CD4-positive, alpha-beta T cell treated with Interleukin-10 for 1 hour (primary cell): ENCODE measurements around the gene PAK4.
"Not testable (repeated sequence)": the region's sequence is repeated elsewhere in the genome, so short reads cannot be mapped to it uniquely, and the experiment has no call there.

Experiments used
- DNase-seq: peaks from one replicate; pipeline ENCODE4 v3.0.0-alpha.2; 2020

Gene PAK4

DNA sequence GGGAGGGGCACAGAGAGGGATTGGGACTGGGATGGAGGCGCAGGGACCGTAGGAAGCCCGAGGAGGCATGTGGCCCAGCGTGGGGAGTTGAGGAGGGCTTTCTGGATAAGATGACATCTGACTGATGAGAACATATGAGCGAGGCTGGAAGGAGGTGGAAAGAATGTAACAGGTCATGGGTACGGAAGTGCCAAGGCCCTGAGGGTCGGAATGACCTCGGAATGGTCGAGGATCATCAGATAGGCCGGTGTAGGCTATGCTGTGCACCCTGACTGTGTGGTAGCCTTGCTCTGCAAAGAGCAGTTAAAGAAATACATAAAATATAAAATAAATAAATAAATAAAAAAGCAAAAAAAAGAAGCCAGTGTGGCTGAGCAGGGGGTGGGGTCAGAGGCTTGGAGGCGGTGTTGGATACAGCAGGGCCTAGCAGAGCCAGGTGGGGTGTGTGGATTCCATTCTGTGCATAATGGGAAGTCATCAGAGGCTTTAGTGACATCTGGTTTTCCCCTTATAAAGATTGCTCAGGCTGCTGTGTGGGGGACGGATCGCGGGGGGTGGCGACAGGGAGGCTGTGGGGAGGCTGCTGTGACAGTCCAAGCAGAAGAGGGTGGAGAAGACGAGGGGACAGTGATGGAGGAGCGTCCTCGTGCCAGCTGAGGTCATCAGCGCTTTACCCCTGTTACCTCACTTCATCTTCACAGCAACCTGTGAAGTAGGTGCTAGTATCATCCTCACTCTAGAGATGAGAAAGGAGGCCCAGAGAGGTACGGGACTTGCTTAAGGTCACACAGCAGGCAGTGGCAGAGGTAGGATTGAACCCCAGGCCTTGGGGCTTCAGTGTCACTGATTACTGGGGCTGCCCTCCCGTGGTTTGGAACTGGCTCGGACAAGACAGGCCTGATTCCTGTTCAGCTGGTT is 5.0 kb downstream of the PAK4 start:
- DNase-seq: no peak

DNA sequence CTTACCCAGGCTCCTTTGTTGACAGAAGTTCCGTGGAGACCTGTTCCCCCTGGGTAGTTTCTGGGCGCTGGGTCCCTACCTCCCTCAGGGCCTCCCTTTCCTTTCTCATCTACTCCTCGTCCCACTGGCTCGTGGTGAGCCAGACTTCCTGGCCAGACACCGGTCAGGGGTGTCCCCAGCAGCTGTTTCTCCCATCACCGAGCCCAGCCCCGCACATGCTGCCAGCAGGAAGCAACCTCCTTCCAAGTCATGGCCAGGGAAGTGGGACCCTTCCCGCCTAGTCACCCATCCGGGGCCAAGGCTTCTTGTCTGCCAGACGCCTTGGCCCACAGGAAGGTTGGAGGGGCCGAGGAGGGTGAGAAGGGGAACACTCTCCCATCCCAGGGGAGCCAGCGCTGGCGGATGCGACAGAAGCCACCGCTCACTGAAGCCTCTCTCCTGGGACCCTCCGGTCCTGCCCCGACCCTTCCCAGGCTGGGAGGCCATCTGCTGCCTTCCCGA is 5.7 kb downstream of the PAK4 start:
- no peak for DNase-seq

DNA sequence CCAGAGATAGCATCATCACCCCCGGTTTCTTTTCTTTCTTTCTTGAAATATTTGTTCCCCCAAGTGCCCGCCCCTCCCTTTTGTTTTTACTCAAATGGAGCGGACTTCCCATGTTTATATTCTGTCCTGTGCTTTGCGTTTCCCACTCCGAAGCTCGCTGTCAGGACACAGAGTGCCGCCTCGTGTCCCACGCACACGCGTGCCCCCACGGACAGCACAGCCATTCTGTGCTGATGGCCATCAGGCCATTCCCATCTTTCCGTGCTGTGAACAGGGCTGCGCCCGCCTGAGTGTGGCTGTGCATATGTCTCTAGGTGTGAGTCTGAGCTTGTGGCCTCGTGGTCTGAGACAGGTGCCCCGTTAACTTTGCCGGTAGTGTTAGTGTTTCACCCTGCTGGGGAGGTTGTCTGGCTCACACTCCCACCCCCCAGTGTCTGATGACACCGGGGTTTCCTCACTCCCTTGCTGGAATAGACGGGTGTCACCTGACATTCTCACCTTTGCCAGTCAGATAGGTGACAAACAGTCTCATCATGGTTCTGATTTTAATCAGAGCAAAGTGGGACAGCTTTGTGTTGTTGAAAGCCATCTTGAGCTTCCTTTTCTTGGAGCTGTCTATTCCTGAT is 6.9 kb downstream of the PAK4 start:
- DNase-seq: no peak

DNA sequence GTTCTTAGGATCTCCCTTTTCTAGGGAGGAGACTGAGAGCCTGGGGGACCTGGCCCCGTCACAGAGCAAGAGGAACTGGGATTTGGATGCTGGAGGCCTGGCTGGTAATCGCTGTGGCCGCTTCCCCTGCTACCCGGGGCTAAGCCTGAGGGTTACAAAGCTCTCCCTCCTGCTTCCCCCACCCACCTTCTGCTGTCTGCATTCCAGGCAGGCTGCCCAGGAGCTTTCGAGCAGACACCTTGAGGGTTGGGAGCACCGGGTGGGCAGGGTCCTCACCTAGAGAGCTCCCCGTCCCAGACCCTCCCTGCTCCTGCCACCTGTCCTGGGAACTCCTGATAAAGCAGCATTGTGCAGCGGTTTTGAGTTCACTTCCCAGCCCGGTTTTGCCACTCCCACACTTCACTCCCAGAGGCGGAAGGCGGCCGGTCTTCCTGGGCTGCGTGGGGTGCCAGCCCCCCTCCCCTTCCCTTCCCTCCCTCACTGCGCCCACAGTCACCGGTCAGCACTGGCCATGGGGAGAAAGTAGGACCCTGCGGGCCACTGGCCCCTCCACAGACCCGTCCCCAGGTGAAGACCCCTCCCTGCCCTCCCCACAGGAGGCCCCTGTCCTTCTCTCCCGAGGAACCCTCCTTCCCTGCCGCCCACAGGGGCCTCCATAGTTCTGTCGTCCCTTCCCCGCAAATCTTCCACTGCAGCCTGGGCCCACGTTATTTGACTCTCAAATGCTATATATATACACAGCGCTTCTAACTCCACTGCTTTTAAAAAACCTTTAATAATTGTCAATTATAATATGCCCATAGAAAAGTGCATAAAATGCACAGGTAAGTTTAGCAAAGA is 8.1 kb downstream of the PAK4 start:
- no peak for DNase-seq

DNA sequence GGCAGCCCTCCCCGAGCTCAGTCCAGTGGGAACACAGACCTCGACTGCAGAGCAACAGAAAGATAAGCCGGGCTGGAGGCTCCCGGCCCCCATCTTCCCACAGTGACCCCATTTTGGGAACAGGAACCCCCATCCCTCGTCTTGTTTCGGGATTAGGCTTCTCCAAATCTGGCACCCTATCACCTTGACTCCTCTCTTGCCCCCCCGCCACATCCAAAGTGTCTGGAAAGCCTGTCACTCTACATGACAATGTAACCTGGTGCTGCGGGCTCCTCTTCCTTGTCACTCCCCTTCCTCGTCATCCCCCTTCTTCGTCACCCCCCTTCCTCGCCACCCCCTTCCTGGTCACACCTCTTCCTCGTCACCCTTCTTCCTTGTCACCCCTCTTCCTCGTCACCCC is 10.1 kb downstream of the PAK4 start:
- no peak for DNase-seq

DNA sequence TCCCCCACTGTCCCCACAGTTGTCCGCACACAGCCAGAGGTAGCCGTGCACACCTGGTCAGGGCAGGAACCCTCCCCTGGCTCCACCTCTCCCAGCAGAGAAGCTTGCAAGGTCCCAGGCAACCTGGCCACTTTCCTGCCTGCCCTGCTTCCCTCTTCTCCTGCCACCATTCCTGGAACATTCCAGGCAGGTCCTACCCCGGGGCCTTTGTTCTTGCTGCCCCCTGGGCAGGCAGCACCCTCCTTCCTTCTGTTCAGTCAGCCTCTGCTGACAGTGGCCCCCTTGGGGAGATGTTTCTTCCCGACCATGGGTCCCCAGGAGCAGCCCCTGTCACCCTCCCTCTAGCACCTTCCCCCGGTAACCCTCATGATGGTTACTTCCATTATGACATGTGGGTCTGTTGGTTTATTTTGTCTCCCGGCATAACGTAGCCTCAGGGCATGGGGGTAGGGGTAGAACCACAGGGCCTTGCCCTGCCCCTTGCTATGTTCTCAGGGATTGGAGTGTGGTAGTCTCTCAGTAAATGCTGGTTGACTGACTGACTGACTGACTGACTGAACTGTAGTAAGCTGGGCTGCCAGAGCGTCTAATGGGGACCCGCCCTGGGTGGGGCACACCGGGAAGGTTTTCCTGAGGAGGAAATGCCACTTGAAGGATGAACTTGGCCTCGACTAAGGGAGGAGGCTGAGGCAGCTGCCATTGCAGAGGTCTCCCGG is 10.8 kb downstream of the PAK4 start:
- no peak for DNase-seq

DNA sequence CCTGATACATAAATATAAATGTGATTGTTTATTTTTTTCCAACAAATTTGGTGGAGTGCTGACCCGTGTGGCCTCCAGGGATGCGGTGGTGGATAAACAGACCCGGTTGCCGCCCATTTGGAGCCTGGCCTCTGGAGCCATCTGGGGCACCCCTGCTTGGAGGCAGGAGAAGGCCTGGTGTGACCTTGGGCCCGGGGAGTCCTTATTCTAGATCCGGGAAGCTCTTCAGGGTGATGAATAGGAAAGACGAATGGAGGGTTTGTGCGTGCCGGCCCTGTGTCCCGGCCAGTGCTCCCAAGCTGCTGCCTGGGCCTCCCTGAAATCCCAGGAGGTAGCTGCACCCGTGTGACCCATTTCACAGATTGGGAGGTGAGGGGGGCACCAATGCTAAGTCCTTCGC is 11.5 kb downstream of the PAK4 start:
- no peak for DNase-seq

DNA sequence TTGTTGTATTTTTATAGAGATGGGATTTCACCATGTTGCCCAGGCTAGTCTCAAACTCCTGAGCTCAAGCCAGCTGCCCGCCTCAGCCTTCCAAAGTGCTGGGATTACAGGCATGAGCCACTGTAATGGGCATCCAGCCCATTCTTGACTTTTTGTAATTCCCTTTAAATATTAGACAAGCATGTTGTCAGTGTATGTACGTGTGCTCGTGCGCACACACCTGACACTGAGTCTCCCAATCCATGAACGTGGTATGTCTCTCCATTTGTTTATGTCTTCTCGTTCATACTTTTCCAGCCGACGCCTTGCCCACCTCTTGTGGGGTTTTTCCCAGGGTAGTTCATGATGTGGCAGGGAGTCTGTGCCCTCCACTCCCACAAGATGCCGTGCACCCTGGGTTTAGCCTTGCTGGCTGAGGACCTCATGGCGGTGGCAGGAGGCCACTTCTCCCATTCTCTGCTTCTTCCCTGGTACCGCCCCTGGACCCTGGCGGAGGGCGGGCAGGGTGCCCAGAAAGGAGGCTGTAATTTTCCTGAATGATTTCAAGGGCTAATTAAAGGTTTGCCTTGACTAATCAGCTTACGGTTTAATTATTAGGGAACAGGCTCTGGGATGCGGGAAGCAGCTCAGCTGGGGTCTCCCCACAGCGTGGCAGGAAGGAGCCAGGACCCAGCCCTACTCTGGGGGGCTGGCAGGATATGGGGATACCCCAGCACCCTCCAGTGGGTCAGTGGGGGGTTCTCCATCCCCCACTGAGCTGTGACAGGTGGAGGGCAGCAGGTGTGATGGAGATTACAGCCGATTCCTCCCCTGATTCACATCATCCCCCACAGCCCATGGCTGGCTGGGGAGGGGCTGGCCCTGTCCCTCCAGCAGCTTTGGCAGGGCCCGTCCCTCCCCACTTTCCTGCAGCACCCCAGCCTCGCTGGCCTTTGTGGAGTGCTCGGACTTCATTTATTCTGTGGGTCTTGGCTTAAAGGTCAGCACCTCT is 12.9 kb downstream of the PAK4 start:
- no peak for DNase-seq

DNA sequence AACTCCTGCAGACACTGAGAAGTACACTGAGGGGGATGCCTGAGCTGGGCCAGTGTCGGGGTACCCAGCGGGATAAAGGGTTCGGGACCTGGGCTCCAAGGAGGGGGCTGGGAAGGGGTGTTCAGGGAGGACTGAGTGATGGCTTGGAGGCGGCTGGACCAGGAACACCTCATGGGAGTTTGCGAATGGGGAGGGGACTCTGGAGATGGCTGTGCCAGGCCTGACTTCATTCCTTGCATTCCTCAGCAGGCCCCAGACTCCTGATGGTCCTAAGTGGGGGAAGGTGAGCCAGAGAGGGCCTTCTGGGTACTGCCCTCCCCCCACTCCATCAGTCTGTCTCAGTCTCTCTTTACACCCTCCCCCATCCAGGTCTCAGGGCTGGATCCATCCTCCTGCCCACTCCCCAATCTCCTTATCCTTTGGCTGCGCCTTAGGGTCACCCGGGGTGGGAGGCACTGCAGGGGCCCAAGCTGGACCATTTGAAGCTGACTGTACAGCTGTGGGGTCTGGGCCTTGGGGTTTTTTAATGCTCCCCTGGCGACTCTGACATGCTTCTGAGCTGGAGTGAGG is 13.8 kb downstream of the PAK4 start:
- no peak for DNase-seq

DNA sequence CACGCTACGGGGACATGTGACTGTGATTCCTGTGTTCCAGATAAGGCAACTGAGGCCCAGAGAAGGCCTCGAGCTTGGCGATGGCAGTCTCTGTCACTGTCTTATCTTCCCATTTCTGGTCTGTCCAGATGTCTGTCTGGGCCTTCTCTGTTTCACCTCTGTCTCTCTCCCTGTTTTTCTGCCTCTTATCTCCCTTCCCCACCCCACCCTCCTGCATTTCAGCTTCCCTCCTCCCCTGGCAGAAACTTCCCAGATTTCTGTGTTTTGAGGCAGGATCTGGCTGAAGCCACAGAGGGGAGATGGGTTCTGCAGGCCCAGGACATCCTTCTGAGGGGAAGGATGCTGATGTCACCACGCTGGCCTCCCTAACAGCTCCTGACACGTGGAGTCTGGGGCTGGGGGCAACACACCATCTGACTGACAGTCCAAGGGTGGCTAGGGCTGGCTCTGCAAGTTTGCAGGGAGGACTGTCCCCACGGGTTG is 14.4 kb downstream of the PAK4 start:
- no peak for DNase-seq

DNA sequence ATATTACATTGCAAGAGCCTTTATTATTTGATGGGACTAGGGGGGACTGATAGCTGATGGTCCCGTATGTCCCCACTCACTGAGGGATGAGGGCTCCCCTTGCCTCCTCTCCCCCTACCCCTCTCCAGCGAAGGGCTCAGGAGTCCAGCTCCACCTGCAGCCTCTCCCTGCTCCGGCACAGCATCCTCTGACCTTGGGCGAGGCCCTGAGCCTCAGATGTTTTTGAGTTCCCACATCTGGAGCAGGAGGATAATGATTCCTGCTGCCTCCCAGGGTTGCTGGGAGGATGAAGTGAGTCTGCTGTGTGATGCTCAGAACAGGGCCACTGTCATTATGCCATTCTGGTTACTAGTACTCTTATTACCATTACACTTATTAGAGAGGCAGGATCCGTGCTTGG is 15.0 kb downstream of the PAK4 start:
- DNase-seq: no peak

DNA sequence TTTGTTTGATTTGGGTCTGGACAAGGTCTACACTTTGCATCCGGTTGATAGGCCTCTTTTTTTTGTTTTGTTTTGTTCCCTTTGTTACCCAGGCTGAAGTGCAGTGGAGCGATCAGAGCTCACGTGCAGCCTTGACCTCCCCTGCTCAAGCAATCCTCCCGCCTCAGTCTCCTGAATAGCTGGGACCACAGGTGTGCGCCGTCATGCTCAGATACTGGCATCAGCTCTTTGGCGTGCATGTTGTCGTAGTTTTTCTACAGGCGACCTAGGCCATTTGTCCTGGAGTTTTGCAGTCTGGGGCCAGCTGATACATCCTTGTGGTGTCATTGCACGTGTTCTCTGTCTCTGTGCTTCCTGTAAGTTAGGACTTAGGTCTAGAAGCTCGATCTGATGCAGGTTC is 16.3 kb downstream of the PAK4 start:
- DNase-seq: no peak

DNA sequence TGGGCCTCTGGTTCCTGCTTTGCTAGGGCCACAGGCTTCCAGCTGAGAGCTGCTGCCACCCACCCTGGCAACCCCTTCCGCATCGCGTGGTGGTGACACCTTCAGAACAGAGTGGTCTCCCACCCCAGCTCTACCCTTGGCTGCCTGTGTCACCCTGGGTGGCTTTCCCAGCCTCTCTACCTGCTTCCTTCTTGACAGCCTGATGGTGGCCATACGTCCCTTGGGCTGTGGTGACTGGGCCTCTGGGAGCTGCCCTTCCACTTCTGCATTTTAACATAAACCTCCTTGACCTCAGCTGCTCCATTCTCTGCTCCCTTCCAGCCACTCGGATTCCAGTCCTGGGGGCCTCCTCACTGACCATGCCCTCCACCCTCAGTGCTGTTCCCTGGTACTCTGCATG is 17.0 kb downstream of the PAK4 start:
- no peak for DNase-seq

DNA sequence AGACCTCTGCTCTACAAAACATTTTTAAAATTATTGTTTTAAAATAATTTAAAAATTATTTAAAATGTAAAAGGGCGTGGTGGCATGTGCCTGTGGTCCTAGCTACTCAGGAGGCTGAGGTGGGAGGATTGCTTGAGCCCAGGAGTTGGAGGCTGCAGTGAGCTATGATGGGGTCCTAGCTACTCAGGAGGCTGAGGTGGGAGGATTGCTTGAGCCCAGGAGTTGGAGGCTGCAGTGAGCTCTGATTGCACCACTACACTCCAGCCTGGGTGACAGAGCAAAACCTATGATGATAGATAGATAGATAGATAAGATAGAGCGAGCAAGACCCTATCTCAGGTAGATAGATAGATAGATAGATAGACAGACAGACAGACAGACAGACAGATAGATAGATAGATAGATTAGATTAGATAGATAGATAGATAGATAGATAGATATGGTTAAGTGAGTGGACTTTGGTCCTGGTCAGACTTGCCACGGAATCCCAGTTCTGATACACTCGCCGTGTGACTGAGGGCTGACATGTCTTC is 18.2 kb downstream of the PAK4 start:
- DNase-seq: not testable (repeated sequence)

DNA sequence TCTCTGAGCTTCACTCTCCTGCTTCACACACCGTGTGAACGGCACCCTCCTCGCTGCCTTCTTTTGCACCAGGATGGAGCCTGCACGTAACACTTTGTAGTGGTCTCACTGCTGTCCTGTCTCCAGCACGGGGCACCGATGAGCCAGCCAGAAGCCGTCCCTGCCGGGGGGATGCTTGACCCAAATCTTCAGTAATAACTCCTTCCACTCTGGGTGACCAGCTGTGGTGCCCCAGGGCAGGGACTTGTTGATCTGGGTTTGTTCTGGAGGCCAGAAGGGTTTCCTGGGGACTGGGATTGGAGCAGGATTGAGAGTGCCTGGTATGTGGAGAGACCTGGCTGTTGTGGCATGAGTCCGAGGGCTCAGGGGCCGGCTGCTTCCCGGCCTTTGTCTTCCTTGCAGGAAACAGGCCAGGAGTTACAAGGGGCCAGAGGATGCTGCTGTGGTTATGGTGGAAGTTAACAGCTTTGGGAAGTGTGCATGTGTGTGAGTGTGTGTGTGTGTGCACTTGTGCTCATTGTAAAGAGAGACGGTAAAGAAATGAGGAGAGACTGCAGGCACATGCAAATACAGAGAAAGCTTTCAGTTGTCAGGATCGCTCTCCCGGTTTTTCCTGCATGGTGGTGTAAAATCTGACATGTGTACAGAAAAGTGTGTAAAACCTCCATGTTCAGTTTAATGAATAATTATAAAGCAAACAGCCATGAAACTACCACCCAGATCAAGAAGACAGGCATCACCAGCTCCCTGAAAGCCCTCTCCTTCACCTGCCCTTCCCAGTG is 18.9 kb downstream of the PAK4 start:
- DNase-seq: no peak

DNA sequence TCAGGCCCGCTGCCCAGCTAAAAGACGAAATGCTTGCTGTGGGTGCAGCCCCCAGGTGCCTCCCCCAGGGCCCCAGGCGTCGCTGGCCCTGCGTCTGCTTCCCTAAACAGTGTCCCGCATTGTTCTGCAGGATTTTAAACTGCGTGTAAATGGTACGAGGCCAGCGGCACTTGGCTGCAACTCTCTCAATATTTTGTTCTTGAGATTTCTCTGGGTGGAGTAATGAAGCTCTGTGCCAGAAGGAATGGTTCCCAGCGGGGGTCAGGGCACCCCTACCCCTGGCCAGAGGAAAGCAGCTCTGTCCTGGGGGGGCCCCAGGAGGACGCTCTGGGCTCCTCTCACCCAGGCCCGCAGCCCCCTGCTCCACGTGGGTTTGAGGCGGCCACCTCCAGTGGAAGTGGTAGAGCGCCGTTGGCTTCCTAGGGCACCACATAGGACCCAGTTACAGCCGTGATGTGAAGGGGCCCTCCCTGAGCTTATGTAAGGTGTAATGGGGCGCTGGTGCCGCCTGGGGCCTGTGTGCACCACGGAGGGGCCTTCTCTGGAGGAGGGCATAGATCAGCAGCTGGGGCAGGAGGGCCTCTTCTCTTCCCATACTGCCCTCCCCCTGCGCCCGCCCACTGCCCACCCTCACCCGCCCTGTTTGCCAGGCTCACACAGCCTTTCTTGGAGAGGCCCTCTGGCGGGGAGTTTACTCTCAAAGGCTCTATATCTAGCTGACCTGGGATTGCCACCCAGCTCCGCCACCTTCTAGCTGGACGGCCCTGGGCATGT is 19.8 kb downstream of the PAK4 start:
- no peak for DNase-seq

DNA sequence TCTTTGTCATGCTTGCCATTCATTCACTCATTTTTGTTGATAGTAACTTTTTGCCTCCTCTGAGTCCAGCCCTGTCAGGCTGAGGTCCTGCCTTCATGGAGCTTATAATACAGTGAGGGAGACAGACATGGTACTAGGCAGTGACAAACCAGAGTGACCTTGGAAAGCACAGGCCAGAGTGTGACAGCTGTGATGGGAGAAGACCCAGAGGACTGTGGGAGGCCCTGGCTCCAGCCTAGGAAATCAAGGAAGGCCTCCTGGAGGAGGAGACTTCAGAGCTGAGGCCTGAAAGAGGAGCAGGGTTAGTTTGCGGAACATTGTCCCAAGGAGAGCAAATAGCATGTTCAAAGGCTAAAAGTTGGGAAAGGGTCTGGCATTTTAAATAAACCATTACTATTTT is 20.5 kb downstream of the PAK4 start:
- no peak for DNase-seq

DNA sequence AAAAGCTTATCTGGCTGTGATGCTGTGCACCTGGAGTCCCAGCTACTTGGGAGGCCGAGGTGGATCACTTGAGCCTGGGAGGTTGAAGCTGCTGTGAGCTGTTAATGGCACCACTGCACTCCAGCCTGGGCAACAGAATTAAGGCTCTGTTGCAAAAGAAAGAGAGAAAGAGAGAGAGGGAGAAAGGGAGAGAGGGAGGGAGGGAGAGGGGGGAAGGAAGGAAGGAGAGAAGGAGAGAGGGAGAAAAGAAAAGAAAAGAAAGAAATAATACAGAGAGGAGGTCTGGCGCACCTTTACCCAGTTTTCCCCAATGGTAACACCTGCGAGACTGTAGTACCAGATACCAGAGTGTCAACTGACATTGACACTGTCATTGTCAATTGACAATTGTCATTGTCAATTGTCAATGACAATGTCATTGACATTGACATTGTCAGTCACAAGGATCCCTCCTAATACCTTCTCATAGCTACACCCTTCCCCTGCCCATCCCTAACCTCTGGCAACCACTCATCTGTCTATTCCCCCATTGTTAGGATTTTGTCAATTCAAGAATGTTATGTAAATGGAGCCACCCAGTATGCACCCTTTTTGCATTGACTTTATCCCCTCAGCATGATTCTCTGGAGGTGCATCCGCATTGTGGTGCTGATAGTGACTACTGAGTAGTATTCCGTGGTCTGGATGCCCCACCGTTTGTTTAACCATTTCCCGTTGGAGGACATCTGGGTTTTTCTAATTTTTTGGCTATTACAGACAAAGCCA is 21.3 kb downstream of the PAK4 start:
- no peak for DNase-seq
